Pulmonary artery endothelial cell (primary cell): ENCODE data around the gene ZNF280D. TPM values are rescaled to one million over a fixed set of nuclear protein-coding genes. Genes with fewer than 3 reads are reported as not detected.
A peak's percentile ranks its signal among the peaks of the same experiment; 100 is the strongest.

Experiments used
- DNase-seq: peaks from one replicate; pipeline ENCODE4 v3.0.0-alpha.2; 2011; ENCODE audit warnings: low read depth, low spot score
- total RNA-seq: library from RNA; depleted of rRNA; stranded (reverse); fragments of >200 nt; gene quantifications from 2 replicates; pipeline ENCODE4 v1.2.3, GENCODE V29; 2014

Gene ZNF280D
- total RNA-seq, 1 donor from 2014 or later, result 18.7 TPM

DNA sequence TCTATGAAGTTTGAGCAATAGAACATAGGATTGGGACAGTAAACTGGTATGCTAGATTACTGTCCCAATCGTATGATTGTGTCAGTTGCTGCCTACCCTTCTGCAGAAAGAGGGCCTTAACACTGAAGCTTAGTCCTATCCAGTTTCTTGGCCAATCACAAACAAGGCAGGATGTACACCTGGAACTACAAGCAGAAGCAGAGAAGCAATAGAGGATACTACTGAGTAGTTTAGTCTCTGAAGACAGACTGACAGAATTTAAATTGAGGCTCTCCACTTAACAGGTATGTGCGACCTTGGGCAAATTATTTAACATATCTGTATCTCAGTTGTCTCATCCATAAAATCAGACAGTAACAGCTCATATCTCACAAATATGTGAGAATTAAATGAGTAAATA lies 85.0 kb downstream of the ZNF280D start:
- no peak for DNase-seq

DNA sequence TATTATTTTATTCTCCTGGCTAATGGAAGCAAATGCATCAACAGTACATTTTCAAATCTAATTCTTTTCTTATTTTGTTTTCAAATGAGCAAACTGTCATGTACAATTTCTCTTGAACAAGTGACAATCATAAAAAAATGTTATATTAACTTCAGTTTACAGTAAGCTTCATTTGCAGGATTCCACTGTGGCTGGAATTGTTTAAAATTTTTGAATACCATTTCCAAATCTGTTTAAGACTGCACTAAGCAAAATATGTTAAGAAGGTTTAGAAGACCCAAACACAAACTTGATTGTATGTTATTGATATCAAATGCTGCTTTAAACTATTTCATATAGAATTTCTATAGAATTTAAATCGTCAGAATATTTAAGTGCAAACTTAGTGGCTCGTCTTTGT lies 92.8 kb downstream of the ZNF280D start:
- no peak for DNase-seq

DNA sequence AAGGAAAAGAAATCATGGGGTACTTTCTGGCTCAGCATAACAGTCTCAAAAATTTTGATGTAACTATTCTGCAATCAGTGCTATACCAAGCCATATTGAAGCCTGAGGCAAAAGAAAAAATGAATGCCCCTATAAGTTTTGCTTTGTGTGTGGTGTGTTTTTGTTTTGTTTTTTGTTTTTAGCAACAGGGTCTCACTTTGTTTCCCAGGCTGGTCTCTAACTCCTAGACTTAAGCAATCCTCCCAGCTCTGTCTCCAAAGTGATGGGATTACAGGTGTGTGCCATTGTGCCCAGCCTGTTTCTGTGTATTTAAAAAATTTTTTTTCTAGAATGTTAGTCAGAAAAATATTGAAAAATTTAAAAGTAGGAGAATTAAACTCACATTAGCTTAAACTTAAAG lies 93.2 kb downstream of the ZNF280D start:
- DNase-seq, result no peak

DNA sequence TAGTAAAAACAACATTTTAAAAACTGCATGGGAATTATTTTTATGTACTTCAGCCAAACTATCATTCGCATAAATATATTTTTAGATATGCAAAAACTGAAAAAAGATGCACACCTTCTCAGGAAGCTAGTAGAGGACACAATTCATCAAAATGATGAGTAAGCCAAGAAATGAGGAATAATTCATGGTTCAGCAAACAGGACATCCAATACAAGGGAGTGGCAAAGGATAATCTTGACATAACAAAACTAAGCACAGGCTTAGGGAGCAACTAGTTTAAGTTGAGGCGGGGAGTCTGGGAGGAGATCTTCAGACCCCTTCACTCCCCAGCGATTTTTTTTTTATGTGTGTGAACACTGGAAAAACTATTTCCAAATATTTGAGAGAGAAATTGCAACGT lies 93.7 kb downstream of the ZNF280D start:
- DNase-seq, result no peak

DNA sequence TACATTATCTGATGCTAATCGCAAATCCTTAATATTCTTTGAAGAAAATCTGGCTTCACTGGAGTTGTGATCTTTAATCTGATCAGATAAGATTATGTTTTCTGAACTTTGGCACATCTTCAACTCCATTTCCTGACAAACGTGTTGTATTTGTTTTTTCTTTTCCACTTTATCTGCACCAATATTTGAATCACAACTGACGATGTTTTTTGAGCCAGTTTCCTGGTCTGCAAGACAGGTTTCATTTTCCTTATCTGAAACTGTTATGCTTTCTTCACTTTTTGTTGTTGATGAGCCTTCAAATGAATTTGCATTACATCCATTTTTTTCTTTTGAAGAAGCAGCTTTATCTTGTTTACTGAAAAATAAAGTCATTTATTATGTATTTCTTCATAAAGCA lies 101.5 kb downstream of the ZNF280D start:
- no peak for DNase-seq

DNA sequence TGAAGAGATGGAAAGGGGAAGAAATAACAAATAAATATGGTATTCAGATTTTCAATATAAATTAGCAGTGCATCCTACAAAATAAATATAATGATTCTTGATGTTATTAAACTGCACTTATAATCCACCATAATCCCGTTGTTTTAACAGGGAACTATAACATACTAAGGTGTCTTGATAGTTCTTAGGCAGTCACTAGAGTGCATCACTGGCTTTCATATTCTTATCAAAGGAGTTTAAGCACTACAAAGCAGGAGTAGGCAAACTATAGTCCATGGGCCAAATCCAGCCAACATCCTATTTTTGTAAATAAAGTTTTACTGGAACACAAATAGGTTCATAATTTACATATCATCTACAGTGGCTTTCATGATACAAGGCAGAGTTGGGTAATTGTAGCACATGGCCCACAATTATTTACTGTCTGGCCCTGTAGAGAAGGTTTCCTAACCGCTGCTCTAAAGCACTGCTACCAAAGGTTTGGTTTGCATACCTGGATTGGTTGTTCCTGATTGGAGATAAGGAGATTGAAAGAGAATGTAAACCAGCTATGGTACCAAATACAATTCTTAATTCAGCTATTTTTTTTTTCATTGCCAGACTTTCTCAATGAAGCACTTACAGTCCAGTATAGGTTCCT lies 104.3 kb downstream of the ZNF280D start:
- DNase-seq, result no peak

DNA sequence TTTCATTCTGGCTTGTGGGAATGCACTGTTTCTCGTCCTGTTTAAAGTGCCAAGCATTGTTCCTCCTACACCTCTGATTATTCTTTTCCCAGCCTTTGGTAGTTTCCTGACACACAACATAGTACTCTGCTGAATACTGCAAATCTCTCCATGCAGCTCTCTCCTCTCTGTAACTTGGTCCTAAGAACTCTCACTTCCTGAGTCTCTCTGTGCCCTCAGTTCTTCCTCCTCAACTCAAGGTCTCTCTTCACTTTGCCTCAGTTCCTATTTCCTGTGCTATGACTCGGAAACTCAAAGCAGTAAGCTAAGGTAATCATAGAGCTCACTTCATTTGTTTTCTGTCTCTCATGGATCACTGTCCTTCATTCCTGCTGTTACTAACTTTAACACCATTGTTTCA lies 113.4 kb downstream of the ZNF280D start:
- DNase-seq, result peak; percentile 27

DNA sequence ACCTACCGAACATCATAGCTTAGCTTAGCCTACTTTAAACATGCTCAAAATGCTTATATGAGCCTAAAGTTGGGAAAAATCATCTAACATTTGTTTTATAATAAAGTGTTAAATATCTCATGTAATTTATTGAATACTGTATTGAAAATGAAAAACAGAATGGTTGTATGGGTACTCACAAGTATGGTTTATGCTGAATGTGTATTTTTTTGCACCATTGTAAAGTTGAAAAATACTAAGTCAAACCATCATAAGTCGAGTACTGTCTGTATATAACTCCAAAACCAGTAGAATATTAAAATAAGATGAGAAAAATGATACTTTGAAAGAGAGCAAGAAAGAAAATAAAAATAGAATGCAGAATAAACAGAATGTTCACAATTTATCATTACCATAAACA lies 115.7 kb downstream of the ZNF280D start:
- DNase-seq, result no peak

DNA sequence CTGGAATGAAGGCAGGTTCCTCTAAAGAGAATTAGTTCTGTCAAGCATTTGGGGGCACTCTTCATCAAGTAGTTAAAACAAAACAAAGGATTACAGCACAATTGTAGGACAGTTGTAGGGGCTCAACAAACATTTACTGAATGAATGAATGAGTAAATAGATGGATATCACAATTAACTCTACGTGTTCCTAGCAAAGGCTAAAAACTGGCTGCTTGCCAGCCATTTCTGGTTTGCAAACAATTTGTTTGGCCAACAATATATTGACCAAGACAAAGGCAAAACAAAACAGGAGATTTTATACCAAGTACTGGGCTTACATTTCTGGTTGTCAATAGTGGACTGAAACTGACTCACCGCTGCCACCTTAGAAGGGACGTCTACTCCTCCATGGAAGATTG lies 116.8 kb downstream of the ZNF280D start:
- DNase-seq, result no peak

DNA sequence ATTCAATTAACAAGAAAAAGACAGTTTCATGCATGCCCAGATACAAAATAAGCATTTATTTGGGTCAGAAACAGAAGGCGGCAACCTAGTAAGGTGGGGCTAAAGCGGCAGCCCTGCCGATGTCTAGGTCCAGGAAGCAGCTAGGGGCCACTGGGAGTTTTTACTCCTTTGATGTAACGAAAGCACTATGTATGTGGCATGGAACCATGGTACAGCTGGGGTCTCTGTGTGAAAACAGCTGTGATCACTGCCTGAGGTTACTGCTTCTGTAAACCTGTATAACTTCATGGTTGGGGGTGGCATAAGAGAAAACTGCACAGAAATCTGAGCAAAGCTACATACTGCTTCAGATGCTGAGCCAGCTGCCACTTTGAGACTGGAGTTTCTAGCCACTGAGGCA lies 119.5 kb downstream of the ZNF280D start:
- no peak for DNase-seq

DNA sequence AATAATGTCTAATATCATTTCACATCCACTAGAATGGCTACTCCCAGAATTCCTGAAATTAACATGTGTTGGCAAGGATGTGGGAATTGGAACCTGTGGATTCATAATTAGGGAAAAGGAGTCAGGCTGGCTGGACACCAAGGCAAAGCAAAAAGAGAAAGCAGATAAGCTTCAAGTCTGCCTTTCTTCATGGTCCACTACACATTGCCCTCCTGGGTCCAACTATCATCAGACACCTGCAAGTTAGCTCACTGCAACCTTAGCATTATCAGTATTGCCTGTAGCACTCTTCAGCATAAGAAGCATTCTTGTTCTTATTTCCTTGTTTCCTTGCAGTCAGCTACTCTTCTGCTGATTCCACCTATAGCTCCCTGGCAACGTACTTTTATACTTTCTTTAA lies 124.3 kb downstream of the ZNF280D start:
- no peak for DNase-seq

DNA sequence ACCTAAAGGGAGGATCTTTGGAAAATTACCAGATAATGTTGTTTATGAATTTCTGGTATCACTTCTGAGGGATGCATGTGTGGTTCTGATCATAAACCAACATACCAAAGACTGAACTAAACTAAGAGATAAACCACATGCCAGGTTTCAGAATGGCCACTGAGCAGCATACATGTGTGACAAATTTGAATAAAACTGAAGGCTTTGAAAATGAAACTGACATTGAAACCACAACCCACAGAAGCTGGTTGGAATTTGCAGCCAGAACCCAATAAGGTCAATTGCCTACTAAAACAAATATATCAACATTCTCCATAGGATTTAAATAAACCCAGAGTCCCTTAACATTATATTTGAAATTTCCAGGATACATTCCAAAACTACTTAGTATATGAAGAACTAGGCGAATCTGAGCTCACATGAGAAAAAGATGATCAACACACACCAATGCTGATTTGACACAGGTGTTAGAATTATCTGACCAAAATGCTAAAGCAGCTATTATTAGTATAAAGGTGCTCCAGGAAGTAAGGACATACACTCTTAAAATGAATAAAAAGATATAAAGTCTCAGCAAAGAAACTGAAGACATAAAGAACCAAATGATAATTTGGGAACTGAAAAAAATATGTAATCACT lies 125.0 kb downstream of the ZNF280D start:
- DNase-seq, result no peak

DNA sequence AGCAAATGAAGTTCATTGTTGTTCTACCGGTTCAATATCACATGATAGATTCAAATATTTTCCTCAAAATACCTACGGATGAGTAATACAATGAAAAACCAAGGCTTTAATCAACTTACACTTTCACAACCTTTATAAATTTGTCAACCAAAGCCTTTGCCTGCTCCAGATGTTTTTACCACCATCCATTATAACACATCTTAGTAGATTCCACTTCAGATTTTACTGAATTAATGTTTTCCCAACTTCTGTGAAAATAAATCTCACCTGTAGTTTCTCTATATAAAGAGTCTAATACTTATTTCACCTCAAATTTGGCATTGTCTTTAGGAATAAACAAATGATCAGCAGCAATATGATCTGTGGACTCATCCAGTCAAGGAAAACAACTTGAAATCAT lies 131.1 kb downstream of the ZNF280D start:
- DNase-seq, result no peak

DNA sequence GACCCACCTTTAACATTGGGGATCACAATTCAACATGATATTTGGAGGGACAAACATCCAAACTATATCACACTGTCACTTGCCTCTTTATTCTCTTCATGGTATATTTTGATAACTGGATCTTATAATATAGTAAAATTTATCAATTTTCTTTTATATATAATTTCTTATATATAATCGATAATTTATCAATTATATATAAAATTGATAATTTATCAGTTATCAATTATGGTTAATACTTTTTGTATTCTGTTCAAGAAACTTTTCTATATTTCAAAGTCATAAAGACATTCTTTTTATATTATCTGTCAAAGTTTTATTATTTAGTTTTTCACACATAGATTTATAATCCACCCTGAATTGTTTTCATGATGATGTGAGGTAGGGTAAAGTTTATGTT lies 132.9 kb downstream of the ZNF280D start:
- no peak for DNase-seq

DNA sequence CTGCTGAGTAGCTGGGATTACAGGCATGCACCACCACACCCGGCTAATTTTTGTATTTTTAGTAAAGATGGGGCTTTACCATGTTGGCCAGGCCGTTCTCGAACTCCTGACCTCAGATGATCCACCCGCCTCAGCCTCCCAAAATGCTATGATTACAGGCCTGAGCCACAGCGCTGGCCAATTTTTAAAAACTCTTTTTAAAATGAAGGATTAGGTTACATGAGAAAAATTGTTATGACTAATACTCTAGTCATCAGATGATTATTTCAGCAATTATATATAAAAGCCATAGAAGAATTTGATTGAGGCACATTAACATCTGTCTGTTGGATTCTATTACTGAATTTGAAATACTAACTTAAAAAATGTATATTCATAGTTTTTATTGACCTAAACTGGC lies 134.3 kb downstream of the ZNF280D start:
- no peak for DNase-seq

DNA sequence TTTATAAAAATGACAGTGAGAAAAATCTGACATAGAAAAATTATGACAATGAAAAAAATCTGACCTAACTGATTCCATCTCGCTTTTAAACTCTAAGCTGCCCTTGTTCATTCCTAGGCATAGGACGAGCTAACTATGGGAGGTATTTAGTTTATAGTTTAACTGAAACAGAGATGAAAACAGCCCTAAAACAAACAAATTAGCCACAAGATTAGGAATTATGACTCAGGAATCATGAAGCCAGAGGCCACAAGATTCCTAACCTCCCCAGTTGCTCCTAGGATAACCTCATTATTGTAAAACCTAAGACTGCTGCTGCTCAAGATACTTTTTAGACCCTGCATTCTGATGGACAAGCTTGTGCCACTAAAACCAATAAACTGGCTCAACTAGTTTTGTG lies 145.6 kb downstream of the ZNF280D start:
- no peak for DNase-seq

DNA sequence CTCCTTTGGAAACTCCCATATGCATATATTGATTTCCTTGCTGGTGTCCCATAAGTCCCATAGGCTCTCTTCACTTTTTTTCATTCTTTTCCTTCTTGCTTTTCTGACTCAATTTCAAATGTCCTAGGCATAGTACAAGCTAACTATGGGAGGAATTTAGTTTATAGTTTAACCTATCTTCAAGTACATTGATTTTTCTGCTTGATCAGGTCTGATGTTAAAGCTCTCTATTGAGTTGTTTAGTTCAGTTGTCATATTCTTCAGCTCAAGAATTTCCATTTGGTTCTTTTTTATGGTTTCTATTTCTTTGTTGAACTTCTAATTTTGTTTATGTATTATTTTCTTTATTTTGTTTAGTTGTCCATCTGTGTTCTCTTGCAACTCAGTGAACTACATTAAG lies 147.1 kb downstream of the ZNF280D start:
- no peak for DNase-seq

DNA sequence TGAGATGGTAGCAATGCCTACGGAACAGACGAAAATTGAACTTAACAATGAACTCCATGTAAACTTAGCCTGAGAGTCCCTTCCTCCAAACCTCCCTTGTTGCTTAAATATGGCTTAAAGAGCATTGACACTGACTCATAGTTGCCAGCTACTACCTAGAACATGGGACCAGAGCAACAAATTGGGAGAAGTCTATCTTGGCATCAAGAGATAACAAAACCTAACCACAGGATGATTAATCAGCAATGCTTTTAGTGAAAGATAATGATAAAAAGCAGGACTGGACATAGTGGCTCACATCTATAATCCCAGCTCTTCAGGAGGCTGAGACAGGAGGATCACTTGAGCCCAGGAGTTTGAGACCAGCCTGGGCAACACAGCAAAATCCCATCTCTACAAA lies 150.5 kb downstream of the ZNF280D start:
- DNase-seq, result no peak

Other genes with a start within 250 kb of the ZNF280D start
- 62.6 and 85.4 TPM in 2 replicates for gene TCF12, start 185.1 kb upstream of the ZNF280D start, total RNA-seq